H9 (cell line): ENCODE results near the gene ASCC3. TPM values are rescaled to one million over a fixed set of nuclear protein-coding genes. Genes with fewer than 3 reads are reported as not detected.

Source experiments
- DNase-seq: peaks from one replicate; pipeline ENCODE4 v3.0.0-alpha.2; 2017
- H2AFZ ChIP-seq: one replicate; pipeline ENCODE4 v1.6.1; 2013; ENCODE audit warnings: mild to moderate bottlenecking, low read length, control low read depth, moderate library complexity
- H2AK5ac ChIP-seq: 2 replicates; pipeline ENCODE4 v1.6.1; 2013; ENCODE audit warnings: low read length, control low read depth, mixed read lengths; ENCODE audit not compliant: insufficient read length
- H2BK120ac ChIP-seq: one replicate; pipeline ENCODE4 v1.6.1; 2013; ENCODE audit warnings: low read depth, mild to moderate bottlenecking, low read length, control low read depth, inconsistent platforms; ENCODE audit not compliant: poor library complexity, severe bottlenecking
- H2BK12ac ChIP-seq: 2 replicates; pipeline ENCODE4 v1.6.1; 2013; ENCODE audit warnings: low read length, control low read depth, mixed read lengths, low read depth; ENCODE audit not compliant: insufficient read length
- H2BK15ac ChIP-seq: 2 replicates; pipeline ENCODE4 v1.6.1; 2013; ENCODE audit warnings: low read depth, low read length, control low read depth
- H2BK20ac ChIP-seq: one replicate; pipeline ENCODE4 v1.6.1; 2013; ENCODE audit warnings: low read depth, mild to moderate bottlenecking, low read length, control low read depth, inconsistent platforms; ENCODE audit not compliant: poor library complexity, severe bottlenecking
- H2BK5ac ChIP-seq: 2 replicates; pipeline ENCODE4 v1.6.1; 2013; ENCODE audit warnings: low read length, control low read depth, mixed read lengths; ENCODE audit not compliant: insufficient read length
- H3K14ac ChIP-seq: 2 replicates; pipeline ENCODE4 v1.6.1; 2013; ENCODE audit warnings: low read length, control low read depth; ENCODE audit not compliant: insufficient read depth
- H3K18ac ChIP-seq: 2 replicates; pipeline ENCODE4 v1.6.1; 2013; ENCODE audit warnings: low read depth, mild to moderate bottlenecking, mixed read lengths, low read length, control low read depth; ENCODE audit not compliant: insufficient read length
- H3K23ac ChIP-seq: 2 replicates; pipeline ENCODE4 v1.6.1; 2013; ENCODE audit warnings: low read length, control low read depth, mixed read lengths, low read depth; ENCODE audit not compliant: insufficient read length
- H3K23me2 ChIP-seq: 2 replicates; pipeline ENCODE4 v1.6.1; 2013; ENCODE audit warnings: low read depth, mild to moderate bottlenecking, mixed read lengths, low read length, control low read depth; ENCODE audit not compliant: insufficient read length, poor library complexity, severe bottlenecking
- H3K27ac ChIP-seq: 2 replicates; pipeline ENCODE4 v1.5.1; 2013; ENCODE audit warnings: low read length, control low read depth, mixed read lengths, low read depth; ENCODE audit not compliant: insufficient read length
- H3K27me3 ChIP-seq: 2 replicates; pipeline ENCODE4 v1.6.1; 2013; ENCODE audit warnings: low read length, control low read depth, inconsistent platforms; ENCODE audit not compliant: insufficient read depth
- H3K4ac ChIP-seq: 2 replicates; pipeline ENCODE4 v1.6.1; 2013; ENCODE audit warnings: low read depth, mild to moderate bottlenecking, control low read depth, inconsistent platforms, low read length, moderate library complexity
- H3K4me1 ChIP-seq: 2 replicates; pipeline ENCODE4 v1.6.1; 2013; ENCODE audit warnings: low read length, control low read depth, inconsistent platforms; ENCODE audit not compliant: insufficient read depth
- H3K4me2 ChIP-seq: 2 replicates; pipeline ENCODE4 v1.6.1; 2013; ENCODE audit warnings: low read length, control low read depth, mixed read lengths; ENCODE audit not compliant: insufficient read length, insufficient read depth
- H3K56ac ChIP-seq: 2 replicates; pipeline ENCODE4 v1.6.1; 2013; ENCODE audit warnings: low read depth, mild to moderate bottlenecking, mixed read lengths, low read length, control low read depth; ENCODE audit not compliant: insufficient read length
- H3K79me1 ChIP-seq: 2 replicates; pipeline ENCODE4 v1.6.1; 2013; ENCODE audit warnings: low read depth, mild to moderate bottlenecking, moderate library complexity, low read length, control low read depth, inconsistent platforms; ENCODE audit not compliant: insufficient read depth, poor library complexity, severe bottlenecking
- H3K79me2 ChIP-seq: 2 replicates; pipeline ENCODE4 v1.6.1; 2013; ENCODE audit warnings: low read length, control low read depth, inconsistent platforms; ENCODE audit not compliant: insufficient read depth
- H3K9ac ChIP-seq: 2 replicates; pipeline ENCODE4 v1.6.1; 2013; ENCODE audit warnings: low read length, control low read depth, mixed read lengths; ENCODE audit not compliant: insufficient read length; ENCODE audit errors: extremely low read depth
- H3K9me3 ChIP-seq: one replicate; pipeline ENCODE4 v1.6.1; 2013; ENCODE audit warnings: low read depth, low read length, inconsistent platforms; ENCODE audit not compliant: control insufficient read depth
- H3T11ph ChIP-seq: one replicate; pipeline ENCODE4 v1.6.1; 2013; ENCODE audit warnings: mild to moderate bottlenecking, low read length, control low read depth, inconsistent platforms
- H4K20me1 ChIP-seq: one replicate; pipeline ENCODE4 v1.6.1; 2013; ENCODE audit not compliant: control insufficient read depth, insufficient read length, insufficient read depth
- H4K5ac ChIP-seq: 2 replicates; pipeline ENCODE4 v1.6.1; 2013; ENCODE audit warnings: low read depth, mild to moderate bottlenecking, mixed read lengths, low read length, control low read depth; ENCODE audit not compliant: insufficient read length
- H4K8ac ChIP-seq: replicated peaks from 2 replicates; pipeline ENCODE4 v1.6.1; 2013; ENCODE audit warnings: low read length, control low read depth, mixed read lengths, low read depth; ENCODE audit not compliant: insufficient read length
- H4K91ac ChIP-seq: 2 replicates; pipeline ENCODE4 v1.6.1; 2013; ENCODE audit warnings: low read depth, mild to moderate bottlenecking, moderate library complexity, mixed read lengths, low read length, control low read depth; ENCODE audit not compliant: insufficient read length
- H3K27ac Mint-ChIP-seq, 3 experiments: 2 replicates in 2 of 3; 3 replicates in 1 of 3; pipeline ENCODE4 v1.8.0; 2020 to 2021; ENCODE audit warnings: mixed read lengths in 3 of 3, mild to moderate bottlenecking in 1 of 3, moderate library complexity in 1 of 3
- H3K27me3 Mint-ChIP-seq: 2 replicates; pipeline ENCODE4 v1.8.0; 2021; ENCODE audit warnings: low read depth, mild to moderate bottlenecking, moderate library complexity, mixed read lengths
- H3K36me3 Mint-ChIP-seq, 3 experiments: 2 replicates in 2 of 3; 3 replicates in 1 of 3; pipeline ENCODE4 v1.8.0; 2020 to 2021; ENCODE audit warnings: low read depth in 3 of 3, mixed read lengths in 3 of 3; ENCODE audit not compliant: insufficient read depth in 1 of 3
- H3K4me1 Mint-ChIP-seq, 2 experiments: 2 replicates each; pipeline ENCODE4 v1.8.0; 2020; ENCODE audit warnings: mixed read lengths in 2 of 2
- H3K4me3 Mint-ChIP-seq, 2 experiments: 2 replicates in 1 of 2; 3 replicates in 1 of 2; pipeline ENCODE4 v1.8.0; 2020 to 2021; ENCODE audit warnings: mild to moderate bottlenecking in 2 of 2, mixed read lengths in 2 of 2, moderate library complexity in 1 of 2
- H3K9me3 Mint-ChIP-seq, 2 experiments: 2 replicates in 1 of 2; 3 replicates in 1 of 2; pipeline ENCODE4 v1.8.0; 2020; ENCODE audit warnings: mild to moderate bottlenecking in 2 of 2, mixed read lengths in 2 of 2, moderate library complexity in 1 of 2
- CTCF ChIP-seq: fragments of 200-600 bp; sonication (generic); conservative IDR thresholded peaks from 3 replicates; pipeline ENCODE4 v1.8.0; 2021; ENCODE audit warnings: antibody characterized with exemption, mild to moderate bottlenecking
- WGBS: extraction: QIAGEN DNeasy Blood & Tissue Kit; methylation state at CpG from one replicate; pipeline ENCODE4 v1.1.7; 2013; ENCODE audit warnings: missing lambda C conversion rate, low lambda C conversion rate, mixed read lengths; ENCODE audit not compliant: insufficient read length; ENCODE audit errors: extremely low coverage; 5-methylcytosine and 5-hydroxymethylcytosine counted together
- total RNA-seq: library from RNA; stranded (reverse); gene quantifications from 2 replicates; pipeline ENCODE4 v1.2.1, GENCODE V29; 2021

ASCC3 gene
- total RNA-seq, 1 experiment from 2014 or later, result 63.8 TPM

DNA sequence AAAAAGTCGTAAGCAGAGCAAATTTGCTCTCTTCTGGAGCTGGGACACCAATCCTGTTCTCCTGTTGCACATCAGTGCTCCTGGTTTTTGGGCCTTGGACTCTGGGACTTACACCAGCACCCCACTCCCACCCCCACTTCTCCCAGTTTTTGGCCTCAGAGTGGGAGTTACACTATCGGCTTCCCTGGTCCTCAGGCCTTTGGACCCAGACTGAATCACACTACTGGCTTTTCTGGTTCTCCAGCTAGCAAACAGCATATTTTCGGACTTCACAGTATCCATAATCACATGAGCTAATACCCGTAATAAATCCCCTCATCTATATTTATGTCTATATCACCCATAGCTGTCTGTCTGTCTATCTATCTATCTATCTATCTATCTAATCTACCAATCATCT is 23.2 kb upstream of the ASCC3 start:
- Histone ChIP-seq H4K91ac (no peak overlapping the region), H2AFZ (no peak overlapping the region), H2BK12ac (no peak overlapping the region), H3K4me1 (no peaks in the 10 kb centered on the region), H2AK5ac (no peak overlapping the region), H3T11ph (no peak overlapping the region), H3K27ac (no peak overlapping the region), H2BK15ac (no peak overlapping the region), H3K14ac (no peak overlapping the region), H3K9me3 (no peaks in the 10 kb centered on the region), H3K79me2 (no peaks in the 10 kb centered on the region), H3K23me2 (no peaks in the 10 kb centered on the region), H3K18ac (no peak overlapping the region), H2BK120ac (no peak overlapping the region), H3K27me3 (no peaks in the 10 kb centered on the region), H4K5ac (no peak overlapping the region), H2BK5ac (no peak overlapping the region), H3K79me1 (no peaks in the 10 kb centered on the region), H3K4me2 (no peak overlapping the region), H3K56ac (no peak overlapping the region), H3K23ac (no peak overlapping the region), H4K20me1 (no peaks in the 10 kb centered on the region), H3K4ac (no peak overlapping the region), H2BK20ac (no peak overlapping the region), H3K9ac (no peak overlapping the region), H4K8ac (no peak overlapping the region)
- no CpG with 5 or more reads among the region's 4 CpGs for WGBS
- TF ChIP-seq CTCF, result no peak
- H3K4me3 Mint-ChIP-seq, result no peak overlapping the region
- H3K36me3 Mint-ChIP-seq, result peaks cover 2 to 3% (median 2%) of the 10 kb centered on the region in 3 experiments; a peak in 5 of 7 replicates
- peaks cover 3 to 8% of the 10 kb centered on the region in 2 experiments for H3K9me3 Mint-ChIP-seq
- H3K4me1 Mint-ChIP-seq, result peaks cover 3 to 4% of the 10 kb centered on the region in 2 experiments; a peak in 3 of 4 replicates
- H3K27ac Mint-ChIP-seq, result no peak overlapping the region
- no peak for DNase-seq
- H3K27me3 Mint-ChIP-seq, result no peaks in the 10 kb centered on the region
